Tibial nerve (tissue), 4 donors: ENCODE data around the gene DUSP18.

Source experiments
- EP300 ChIP-seq, 2 donors: sonication (generic); formaldehyde crosslinking; IDR thresholded peaks; one replicate each; pipeline ENCODE4 v1.6.1; 2017; ENCODE audit warnings: antibody characterized with exemption in 2 of 2, mild to moderate bottlenecking in 1 of 2
- TF ChIP-seq, protein P1 (sequence below), 5 experiments: fragments of 200-600 bp in 3 of 5; fragments of 450-650 bp in 2 of 5; sonication (generic) in 3 of 5; IDR thresholded peaks; one replicate each; pipeline ENCODE4 v1.5.1; 2016 to 2019; ENCODE audit warnings: antibody characterized with exemption in 5 of 5, mild to moderate bottlenecking in 3 of 5, moderate library complexity in 2 of 5

DNA sequence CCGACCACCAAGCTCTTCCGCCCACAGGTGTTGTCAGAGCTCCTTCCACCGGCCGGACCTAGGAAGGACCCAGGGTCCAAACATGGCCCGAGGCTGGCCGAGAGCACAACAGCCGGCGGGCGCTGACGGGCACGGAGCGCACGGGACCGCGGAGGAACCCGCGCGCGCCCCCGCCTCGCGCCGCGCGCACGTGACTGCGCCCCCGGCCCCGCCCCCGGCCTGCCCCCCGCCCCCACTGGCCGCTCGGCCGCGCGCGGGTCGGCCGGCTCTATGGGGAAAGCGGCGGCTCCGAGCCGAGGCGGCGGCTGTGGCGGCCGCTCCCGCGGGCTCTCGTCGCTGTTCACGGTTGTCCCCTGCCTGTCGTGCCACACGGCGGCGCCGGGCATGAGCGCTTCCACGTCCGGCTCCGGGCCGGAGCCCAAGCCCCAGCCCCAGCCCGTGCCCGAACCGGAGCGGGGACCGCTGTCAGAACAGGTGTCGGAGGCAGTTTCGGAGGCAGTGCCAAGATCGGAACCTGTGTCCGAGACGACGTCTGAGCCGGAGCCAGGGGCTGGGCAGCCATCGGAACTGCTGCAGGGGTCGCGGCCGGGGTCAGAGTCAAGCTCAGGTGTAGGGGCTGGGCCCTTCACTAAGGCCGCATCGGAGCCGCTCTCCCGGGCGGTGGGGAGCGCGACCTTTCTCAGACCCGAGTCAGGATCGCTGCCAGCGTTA, 27.1 kb upstream of the DUSP18 start, which contains the start of gene OSBP2:
- TF ChIP-seq EP300 (IDR thresholded peaks at IDR 0.05) = no peak
- TF ChIP-seq, protein P1, sequence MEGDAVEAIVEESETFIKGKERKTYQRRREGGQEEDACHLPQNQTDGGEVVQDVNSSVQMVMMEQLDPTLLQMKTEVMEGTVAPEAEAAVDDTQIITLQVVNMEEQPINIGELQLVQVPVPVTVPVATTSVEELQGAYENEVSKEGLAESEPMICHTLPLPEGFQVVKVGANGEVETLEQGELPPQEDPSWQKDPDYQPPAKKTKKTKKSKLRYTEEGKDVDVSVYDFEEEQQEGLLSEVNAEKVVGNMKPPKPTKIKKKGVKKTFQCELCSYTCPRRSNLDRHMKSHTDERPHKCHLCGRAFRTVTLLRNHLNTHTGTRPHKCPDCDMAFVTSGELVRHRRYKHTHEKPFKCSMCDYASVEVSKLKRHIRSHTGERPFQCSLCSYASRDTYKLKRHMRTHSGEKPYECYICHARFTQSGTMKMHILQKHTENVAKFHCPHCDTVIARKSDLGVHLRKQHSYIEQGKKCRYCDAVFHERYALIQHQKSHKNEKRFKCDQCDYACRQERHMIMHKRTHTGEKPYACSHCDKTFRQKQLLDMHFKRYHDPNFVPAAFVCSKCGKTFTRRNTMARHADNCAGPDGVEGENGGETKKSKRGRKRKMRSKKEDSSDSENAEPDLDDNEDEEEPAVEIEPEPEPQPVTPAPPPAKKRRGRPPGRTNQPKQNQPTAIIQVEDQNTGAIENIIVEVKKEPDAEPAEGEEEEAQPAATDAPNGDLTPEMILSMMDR (IDR thresholded peaks at IDR 0.05) = no peak
